NOMO-1 (cell line): ENCODE measurements around the gene POLRMT.
"Not testable (repeated sequence)": the region's sequence is repeated elsewhere in the genome, so short reads cannot be mapped to it uniquely, and the experiment has no call there.

Experiments used
- DNase-seq, 2 experiments: peaks; one replicate each; lab custom pipeline; 2025; ENCODE audit not compliant: unreplicated experiment in 2 of 2; lab: John Stamatoyannopoulos, UW

The POLRMT gene

GRCh38 chr19:615619-616018 is 17.7 kb downstream of the POLRMT start:
- DNase-seq = no peak

- no peak for DNase-seq
These were observed 19.4 kb downstream of the POLRMT start for GRCh38 chr19:613732-614567.

GRCh38 chr19:612941-613340 is 20.4 kb downstream of the POLRMT start:
- no peak for DNase-seq

GRCh38 chr19:611481-611868 is 21.9 kb downstream of the POLRMT start:
- no peak for DNase-seq

- no peak for DNase-seq
These were observed 22.4 kb downstream of the POLRMT start for GRCh38 chr19:610801-611480.

- no peak for DNase-seq
These were observed 23.1 kb downstream of the POLRMT start for GRCh38 chr19:610071-610800.

- peak in 1 of 2 experiments; percentile 24 for DNase-seq
These were observed 24.4 kb downstream of the POLRMT start for GRCh38 chr19:609004-609346.

- DNase-seq = no peak
These were observed 25.0 kb downstream of the POLRMT start for GRCh38 chr19:608155-609003.

- no peak for DNase-seq
These were observed 25.8 kb downstream of the POLRMT start for GRCh38 chr19:607301-608154.

GRCh38 chr19:605061-605971 is 28.0 kb downstream of the POLRMT start:
- DNase-seq = not testable (repeated sequence)

GRCh38 chr19:604355-604754 is 29.0 kb downstream of the POLRMT start:
- DNase-seq = no peak

- DNase-seq = not testable (repeated sequence)
These were observed 29.6 kb downstream of the POLRMT start for GRCh38 chr19:603779-604178.

- not testable (repeated sequence) for DNase-seq
These were observed 30.1 kb downstream of the POLRMT start for GRCh38 chr19:603302-603639.

- DNase-seq = no peak
These were observed 30.7 kb downstream of the POLRMT start for GRCh38 chr19:602391-603301.

- no peak for DNase-seq
These were observed 31.5 kb downstream of the POLRMT start for GRCh38 chr19:601790-602189.

GRCh38 chr19:601310-601709 is 32.0 kb downstream of the POLRMT start:
- no peak for DNase-seq

GRCh38 chr19:597406-598315 is 35.7 kb downstream of the POLRMT start:
- DNase-seq = no peak
